Thymus (tissue), 11 donors: ENCODE measurements around the gene NPPB. TPM values are rescaled to one million over a fixed set of nuclear protein-coding genes. Genes with fewer than 3 reads are reported as not detected.

Source experiments
- DNase-seq, 9 donors: peaks; one replicate each; pipeline ENCODE4 v3.0.0-alpha.2; 2013; ENCODE audit warnings: low spot score in 9 of 9, low read depth in 6 of 9, missing footprints in 1 of 9
- H3K27ac ChIP-seq, 2 donors: one replicate each; pipeline ENCODE4 v1.5.1; 2013; ENCODE audit warnings: control low read depth in 1 of 2, low read depth in 1 of 2, low read length in 1 of 2, mild to moderate bottlenecking in 1 of 2, moderate library complexity in 1 of 2
- H3K27me3 ChIP-seq, 2 donors: one replicate each; pipeline ENCODE4 v1.5.1; 2013; ENCODE audit warnings: low read length in 1 of 2; ENCODE audit not compliant: control insufficient read depth in 2 of 2, insufficient read depth in 1 of 2
- H3K36me3 ChIP-seq, 2 donors: one replicate each; pipeline ENCODE4 v1.5.1; 2013; ENCODE audit warnings: low read length in 1 of 2, mild to moderate bottlenecking in 1 of 2, moderate library complexity in 1 of 2; ENCODE audit not compliant: control insufficient read depth in 2 of 2, insufficient read depth in 2 of 2
- H3K4me1 ChIP-seq, 2 donors: one replicate each; pipeline ENCODE4 v1.5.1; 2013; ENCODE audit warnings: low read length in 2 of 2; ENCODE audit not compliant: control insufficient read depth in 2 of 2, insufficient read depth in 2 of 2
- H3K4me3 ChIP-seq, 2 donors: one replicate each; pipeline ENCODE4 v1.5.1; 2013; ENCODE audit warnings: low read length in 2 of 2, control low read depth in 1 of 2, mild to moderate bottlenecking in 1 of 2
- H3K9me3 ChIP-seq, 2 donors: one replicate each; pipeline ENCODE4 v1.5.1; 2013; ENCODE audit warnings: low read length in 1 of 2, mild to moderate bottlenecking in 1 of 2; ENCODE audit not compliant: control insufficient read depth in 2 of 2, insufficient read depth in 1 of 2
- WGBS: extraction: QIAGEN DNeasy Blood & Tissue Kit; methylation state at CpG from one replicate; pipeline ENCODE4 v1.1.7; 2013; 5-methylcytosine and 5-hydroxymethylcytosine counted together
- polyA plus RNA-seq: library from polyadenylated mRNA; stranded (reverse); fragments of 200-250 nt; gene quantifications from one replicate; pipeline ENCODE4 v1.2.3, GENCODE V29; 2013
- total RNA-seq: library from RNA; stranded (reverse); fragments of 120-200 nt; gene quantifications from one replicate; pipeline ENCODE4 v1.2.4, GENCODE V29; 2013
- donor health status: healthy.

The NPPB gene
- total and polyA plus RNA-seq, 2 donors, result 0.47 to 1.7 TPM

GRCh38 chr1:11854519-11854918 is 4.2 kb downstream of the NPPB start:
- no peak for DNase-seq
- Histone ChIP-seq H3K27me3 (peaks cover 9 to 29% of the 10 kb centered on the region in 2 donors), H3K4me3 (no peak overlapping the region), H3K4me1 (no peaks in the 10 kb centered on the region), H3K36me3 (no peaks in the 10 kb centered on the region), H3K27ac (no peak overlapping the region), H3K9me3 (no peaks in the 10 kb centered on the region)
- 61% methylated on average over 8 of the region's 8 CpGs for WGBS

- WGBS, result 67% methylated on average over 7 of the region's 7 CpGs
- Histone ChIP-seq H3K27me3 (no peaks in the 10 kb centered on the region), H3K27ac (no peak overlapping the region), H3K4me1 (no peaks in the 10 kb centered on the region), H3K4me3 (no peak overlapping the region), H3K36me3 (peaks cover 0 to 4% of the 10 kb centered on the region in 2 donors), H3K9me3 (no peaks in the 10 kb centered on the region)
- peak in 1 of 9 donors; percentile 9 for DNase-seq
These were observed 7.6 kb downstream of the NPPB start for GRCh38 chr1:11851180-11851579.

- WGBS, result 90% methylated on average over 11 of the region's 11 CpGs
- no peak for DNase-seq
- H3K36me3 ChIP-seq, result peaks cover 0 to 4% of the 10 kb centered on the region in 2 donors
- no peak overlapping the region for H3K4me3 ChIP-seq
- no peaks in the 10 kb centered on the region for H3K27me3 ChIP-seq
- H3K9me3 ChIP-seq, result no peaks in the 10 kb centered on the region
- H3K27ac ChIP-seq, result no peak overlapping the region
- H3K4me1 ChIP-seq, result no peaks in the 10 kb centered on the region
These were observed 8.6 kb downstream of the NPPB start for GRCh38 chr1:11850156-11850555.

- peaks cover 8 to 9% of the 10 kb centered on the region in 2 donors for H3K36me3 ChIP-seq
- no peaks in the 10 kb centered on the region for H3K27me3 ChIP-seq
- H3K4me1 ChIP-seq, result no peaks in the 10 kb centered on the region
- 92% methylated on average over 9 of the region's 9 CpGs for WGBS
- no peak for DNase-seq
- H3K9me3 ChIP-seq, result no peaks in the 10 kb centered on the region
- H3K27ac ChIP-seq, result no peak overlapping the region
- H3K4me3 ChIP-seq, result no peak overlapping the region
These were observed 10.4 kb downstream of the NPPB start for GRCh38 chr1:11848373-11848700.

- Histone ChIP-seq H3K4me1 (no peaks in the 10 kb centered on the region), H3K9me3 (no peaks in the 10 kb centered on the region), H3K36me3 (peaks cover 8 to 9% of the 10 kb centered on the region in 2 donors), H3K27ac (no peak within 1 kb of the TSS), H3K4me3 (no peak within 1 kb of the TSS), H3K27me3 (no peaks in the 10 kb centered on the region)
- 71% methylated on average over 18 of the region's 18 CpGs for WGBS
- no peak for DNase-seq
These were observed 10.9 kb downstream of the NPPB start, which contains the start of gene NPPA for GRCh38 chr1:11847667-11848372. NPPA (minus strand) TSS chr1:11847783; CDS start chr1:11847684, 99 bp downstream.

GRCh38 chr1:11845641-11846335 is 13.0 kb downstream of the NPPB start:
- no peaks in the 10 kb centered on the region for H3K4me1 ChIP-seq
- no peak overlapping the region for H3K4me3 ChIP-seq
- peak in 7 of 9 donors; percentile 12 to 54 (median 32) for DNase-seq
- peaks cover 23 to 26% of the 10 kb centered on the region in 2 donors for H3K36me3 ChIP-seq
- no peak overlapping the region for H3K27ac ChIP-seq
- no peaks in the 10 kb centered on the region for H3K9me3 ChIP-seq
- WGBS, result 86% methylated on average over 5 of the region's 5 CpGs
- H3K27me3 ChIP-seq, result no peaks in the 10 kb centered on the region

GRCh38 chr1:11842154-11843041 is 16.3 kb downstream of the NPPB start:
- 48% methylated on average over 19 of the region's 19 CpGs for WGBS

GRCh38 chr1:11841245-11842153 is 17.2 kb downstream of the NPPB start:
- H3K4me1 ChIP-seq, result no peaks in the 10 kb centered on the region
- H3K4me3 ChIP-seq, result no peak overlapping the region
- H3K27ac ChIP-seq, result no peak overlapping the region
- WGBS, result 86% methylated on average over 17 of the region's 17 CpGs
- H3K36me3 ChIP-seq, result peaks cover 53 to 65% of the 10 kb centered on the region in 2 donors
- no peaks in the 10 kb centered on the region for H3K9me3 ChIP-seq
- no peaks in the 10 kb centered on the region for H3K27me3 ChIP-seq
- DNase-seq, result no peak

More at GRCh38 chr1:11842154-11843041, 16.3 kb downstream of the NPPB start:
- Histone ChIP-seq H3K4me1 (no peaks in the 10 kb centered on the region), H3K27ac (no peak overlapping the region), H3K9me3 (no peaks in the 10 kb centered on the region), H3K4me3 (no peak overlapping the region), H3K36me3 (peaks cover 48 to 56% of the 10 kb centered on the region in 2 donors), H3K27me3 (no peaks in the 10 kb centered on the region)
- DNase-seq, result peak in 1 of 9 donors; percentile 3
